ENCODE results near the gene TCHP.

Gene TCHP

DNA sequence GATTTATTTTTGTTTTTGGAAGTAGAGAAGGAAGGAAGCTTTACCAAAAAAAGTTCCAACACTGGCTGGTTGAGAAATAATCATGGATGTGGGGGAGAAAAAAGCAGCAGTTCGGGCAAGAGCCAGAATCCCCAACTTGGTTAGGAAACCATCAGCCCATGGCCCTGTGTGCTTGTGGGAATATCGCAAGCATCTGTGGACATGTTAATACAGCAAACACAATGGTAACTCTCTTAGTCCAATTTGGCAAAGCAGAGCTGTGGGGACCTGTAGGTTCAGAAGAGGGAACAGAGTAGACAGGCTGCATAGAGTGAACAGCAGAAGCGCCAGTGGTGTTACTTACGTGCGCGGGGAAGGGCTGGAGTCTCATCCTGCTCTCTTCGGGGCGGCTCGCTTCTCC lies 46.8 kb downstream of the TCHP start:
- Histone ChIP-seq H3K36me3 (ENCODE audit: low read length) (peaks cover 33% of the 10 kb centered on the region), H3K27ac (ENCODE audit: low read depth, low read length) (no peak overlapping the region), H3K9ac (ENCODE audit: low read length) (no peak overlapping the region), H3K4me3 (ENCODE audit: insufficient read depth, low read length, poor library complexity, severe bottlenecking) (no peak overlapping the region), H3K9me2 (replicated peaks; ENCODE audit: insufficient read depth, low read length) (no peaks in the 10 kb centered on the region), H4K20me1 (ENCODE audit: low read depth, low read length) (no peaks in the 10 kb centered on the region), H3K4me2 (ENCODE audit: low read depth, low read length, poor library complexity, severe bottlenecking) (no peak overlapping the region), H3K9me3 (ENCODE audit: insufficient read depth, low read length) (no peaks in the 10 kb centered on the region), H2AFZ (ENCODE audit: low read depth, low read length, severe bottlenecking) (no peak overlapping the region), H3F3A (ENCODE audit: insufficient read depth) (no peaks in the 10 kb centered on the region; the same call in 1 of the 2 replicates), H3K79me2 (ENCODE audit: insufficient read depth, low read length) (no peaks in the 10 kb centered on the region), H3K27me3 (ENCODE audit: low read length) (no peaks in the 10 kb centered on the region)
- TF ChIP-seq, protein P1, sequence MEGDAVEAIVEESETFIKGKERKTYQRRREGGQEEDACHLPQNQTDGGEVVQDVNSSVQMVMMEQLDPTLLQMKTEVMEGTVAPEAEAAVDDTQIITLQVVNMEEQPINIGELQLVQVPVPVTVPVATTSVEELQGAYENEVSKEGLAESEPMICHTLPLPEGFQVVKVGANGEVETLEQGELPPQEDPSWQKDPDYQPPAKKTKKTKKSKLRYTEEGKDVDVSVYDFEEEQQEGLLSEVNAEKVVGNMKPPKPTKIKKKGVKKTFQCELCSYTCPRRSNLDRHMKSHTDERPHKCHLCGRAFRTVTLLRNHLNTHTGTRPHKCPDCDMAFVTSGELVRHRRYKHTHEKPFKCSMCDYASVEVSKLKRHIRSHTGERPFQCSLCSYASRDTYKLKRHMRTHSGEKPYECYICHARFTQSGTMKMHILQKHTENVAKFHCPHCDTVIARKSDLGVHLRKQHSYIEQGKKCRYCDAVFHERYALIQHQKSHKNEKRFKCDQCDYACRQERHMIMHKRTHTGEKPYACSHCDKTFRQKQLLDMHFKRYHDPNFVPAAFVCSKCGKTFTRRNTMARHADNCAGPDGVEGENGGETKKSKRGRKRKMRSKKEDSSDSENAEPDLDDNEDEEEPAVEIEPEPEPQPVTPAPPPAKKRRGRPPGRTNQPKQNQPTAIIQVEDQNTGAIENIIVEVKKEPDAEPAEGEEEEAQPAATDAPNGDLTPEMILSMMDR (IDR thresholded peaks at IDR 0.05; ENCODE audit: insufficient read depth, low read length, poor library complexity, severe bottlenecking), result no peak
- TF ChIP-seq EZH2phosphoT487 (conservative IDR thresholded peaks at IDR 0.05; ENCODE audit: low read length), result no peak

DNA sequence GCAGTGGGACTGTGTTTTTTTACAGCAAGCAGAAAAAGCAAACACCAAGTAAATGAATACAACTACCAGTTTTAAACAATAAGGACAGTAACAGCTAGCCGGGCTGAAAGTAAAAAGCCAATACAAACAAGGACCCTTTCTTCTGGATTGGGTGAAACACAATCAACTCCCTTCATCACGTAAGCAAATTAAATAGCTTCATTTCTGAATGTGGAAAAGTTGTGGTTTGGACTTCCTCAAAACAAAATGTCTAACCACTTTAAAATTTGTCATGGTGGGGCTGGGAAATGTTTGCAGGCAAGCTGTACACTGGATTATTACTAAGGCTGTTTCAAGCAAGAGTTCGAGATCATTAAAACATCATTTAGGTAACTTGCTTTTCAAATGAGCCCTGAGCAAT lies 47.4 kb downstream of the TCHP start:
- Histone ChIP-seq H3K9ac (ENCODE audit: low read length) (no peak overlapping the region), H2AFZ (ENCODE audit: low read depth, low read length, severe bottlenecking) (no peak overlapping the region), H3K9me2 (replicated peaks; ENCODE audit: insufficient read depth, low read length) (no peaks in the 10 kb centered on the region), H3K36me3 (ENCODE audit: low read length) (peaks cover 37% of the 10 kb centered on the region), H3F3A (ENCODE audit: insufficient read depth) (no peaks in the 10 kb centered on the region; the same call in 1 of the 2 replicates), H3K9me3 (ENCODE audit: insufficient read depth, low read length) (no peaks in the 10 kb centered on the region), H3K27me3 (ENCODE audit: low read length) (no peaks in the 10 kb centered on the region), H3K4me2 (ENCODE audit: low read depth, low read length, poor library complexity, severe bottlenecking) (no peak overlapping the region), H3K79me2 (ENCODE audit: insufficient read depth, low read length) (no peaks in the 10 kb centered on the region), H3K27ac (ENCODE audit: low read depth, low read length) (no peak overlapping the region), H4K20me1 (ENCODE audit: low read depth, low read length) (no peaks in the 10 kb centered on the region), H3K4me3 (ENCODE audit: insufficient read depth, low read length, poor library complexity, severe bottlenecking) (no peak overlapping the region)
- TF ChIP-seq, protein P1 (IDR thresholded peaks at IDR 0.05; ENCODE audit: insufficient read depth, low read length, poor library complexity, severe bottlenecking), result no peak
- no peak for TF ChIP-seq EZH2phosphoT487 (conservative IDR thresholded peaks at IDR 0.05; ENCODE audit: low read length)

DNA sequence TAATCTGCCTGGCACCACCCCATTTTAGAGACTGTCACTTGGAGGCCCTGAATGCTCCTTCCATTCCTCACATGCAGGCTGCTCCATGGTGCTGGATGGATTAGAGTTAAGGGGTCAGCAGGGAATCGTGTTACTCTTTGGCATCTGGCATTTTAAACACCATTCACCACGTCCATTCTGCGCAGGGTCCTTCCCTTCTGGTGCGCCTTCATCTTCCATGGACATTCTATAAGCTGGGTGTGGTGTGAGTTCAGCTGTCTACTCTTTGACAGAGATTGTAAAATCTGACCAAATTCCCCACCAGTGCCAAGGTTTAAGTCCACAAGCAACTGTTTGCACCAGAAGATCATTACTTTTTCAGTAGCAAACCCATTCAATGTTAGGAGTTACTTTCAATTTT lies 48.3 kb downstream of the TCHP start:
- TF ChIP-seq, protein P1 (IDR thresholded peaks at IDR 0.05; ENCODE audit: insufficient read depth, low read length, poor library complexity, severe bottlenecking), result no peak
- no peak for TF ChIP-seq EZH2phosphoT487 (conservative IDR thresholded peaks at IDR 0.05; ENCODE audit: low read length)
- Histone ChIP-seq H3K9me3 (ENCODE audit: insufficient read depth, low read length) (no peaks in the 10 kb centered on the region), H3K27ac (ENCODE audit: low read depth, low read length) (no peak overlapping the region), H3K36me3 (ENCODE audit: low read length) (peaks cover 42% of the 10 kb centered on the region), H3K4me3 (ENCODE audit: insufficient read depth, low read length, poor library complexity, severe bottlenecking) (no peak overlapping the region), H3K27me3 (ENCODE audit: low read length) (no peaks in the 10 kb centered on the region), H3K9ac (ENCODE audit: low read length) (no peak overlapping the region), H4K20me1 (ENCODE audit: low read depth, low read length) (no peaks in the 10 kb centered on the region), H3F3A (ENCODE audit: insufficient read depth) (no peaks in the 10 kb centered on the region; the same call in 1 of the 2 replicates), H2AFZ (ENCODE audit: low read depth, low read length, severe bottlenecking) (no peak overlapping the region), H3K4me2 (ENCODE audit: low read depth, low read length, poor library complexity, severe bottlenecking) (no peak overlapping the region), H3K79me2 (ENCODE audit: insufficient read depth, low read length) (no peaks in the 10 kb centered on the region), H3K9me2 (replicated peaks; ENCODE audit: insufficient read depth, low read length) (no peaks in the 10 kb centered on the region)
